ENCODE data around the gene JPH4.

Gene JPH4

DNA sequence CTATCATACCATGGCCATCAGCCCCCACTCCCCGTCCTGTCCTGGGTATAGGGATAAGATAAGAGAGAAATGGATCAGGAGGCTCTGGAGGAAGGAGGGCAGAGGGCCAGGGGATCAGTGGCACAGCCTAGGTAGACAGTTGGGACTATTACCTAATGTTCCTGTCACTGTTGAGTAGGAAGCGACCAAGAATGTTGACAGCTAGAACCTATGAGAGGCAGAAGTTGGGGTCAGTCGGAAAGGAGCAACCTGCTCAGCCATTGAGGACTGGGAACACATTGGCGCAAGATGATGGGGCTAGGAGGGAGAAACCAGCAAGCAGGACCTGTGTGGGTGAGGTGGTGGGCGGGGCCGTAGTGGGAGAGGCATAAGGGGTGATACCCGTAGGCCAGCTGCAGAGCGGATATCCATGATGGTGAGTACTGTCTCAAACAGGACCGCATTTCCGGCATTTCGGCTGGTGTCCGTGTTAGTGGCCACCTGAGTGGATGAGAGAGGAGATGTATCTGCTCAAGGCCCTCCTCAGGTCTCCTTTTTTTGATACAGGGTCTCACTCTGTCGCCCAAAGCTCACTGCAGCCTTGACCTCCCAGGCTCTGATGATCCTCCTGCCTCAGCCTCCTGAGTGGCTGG, 14.3 kb downstream of the JPH4 start:
- no peaks in the 10 kb centered on the region for H3K27me3 ChIP-seq (ENCODE audit: control insufficient read depth, insufficient read depth, low read length)
- H3K36me3 ChIP-seq (ENCODE audit: control insufficient read depth, insufficient read depth, low read length): peaks cover 9% of the 10 kb centered on the region; the same call in 1 of the 2 replicates
- DNase-seq (ENCODE audit: low read depth, low spot score): no peak
- H3K9me3 ChIP-seq (ENCODE audit: control insufficient read depth, insufficient read depth, low read length): no peaks in the 10 kb centered on the region
- no CpG with 5 or more reads among the region's 13 CpGs for WGBS (ENCODE audit: insufficient coverage, insufficient read length)
- H3K4me1 ChIP-seq (ENCODE audit: control insufficient read depth, insufficient read depth, low read length): 0 out of 2 replicates have a peak, but pooled peaks cover 1% of the 10 kb centered on the region
- no peak overlapping the region for H3K4me3 ChIP-seq (ENCODE audit: low read length)
- no peak overlapping the region for H3K27ac ChIP-seq (ENCODE audit: low read length)

DNA sequence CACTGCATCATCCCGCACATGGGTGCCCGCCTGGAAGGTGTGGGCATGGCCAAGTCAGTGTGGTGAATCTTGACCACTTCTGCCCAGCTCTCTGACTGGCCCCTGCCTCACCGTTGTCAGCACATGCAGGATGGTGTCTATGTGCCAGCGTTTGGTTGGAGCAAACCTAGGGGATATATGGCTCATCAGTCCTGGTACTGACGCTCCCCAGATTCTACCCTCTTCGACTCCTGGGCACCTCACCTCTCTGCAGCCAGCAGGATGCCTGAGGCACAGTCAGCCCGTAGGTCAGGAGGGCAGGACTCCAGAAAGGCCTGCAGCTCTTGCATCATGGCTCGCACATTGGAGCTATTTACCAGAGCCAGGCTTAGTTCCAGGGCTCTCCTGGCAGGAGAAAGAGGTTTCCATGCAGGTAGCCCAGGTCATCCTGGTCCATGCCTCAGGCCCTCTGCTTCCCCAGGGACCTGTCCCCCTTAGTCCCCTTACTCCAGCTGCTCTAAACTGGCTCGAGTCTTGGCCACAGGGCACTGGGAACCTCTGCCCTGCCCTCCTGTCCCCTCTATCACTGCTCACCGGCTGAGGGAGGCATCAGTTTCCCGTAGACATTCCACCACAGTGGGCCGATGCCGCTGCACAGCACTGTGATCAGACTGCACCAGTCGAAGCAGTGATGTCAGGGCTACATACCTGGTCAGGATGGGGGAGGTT, 15.0 kb downstream of the JPH4 start:
- Histone ChIP-seq H3K4me1 (ENCODE audit: control insufficient read depth, insufficient read depth, low read length) (0 out of 2 replicates have a peak, but pooled peaks cover 2% of the 10 kb centered on the region), H3K27ac (ENCODE audit: low read length) (no peak overlapping the region), H3K9me3 (ENCODE audit: control insufficient read depth, insufficient read depth, low read length) (no peaks in the 10 kb centered on the region), H3K27me3 (ENCODE audit: control insufficient read depth, insufficient read depth, low read length) (no peaks in the 10 kb centered on the region), H3K4me3 (ENCODE audit: low read length) (no peak overlapping the region), H3K36me3 (ENCODE audit: control insufficient read depth, insufficient read depth, low read length) (peaks cover 9% of the 10 kb centered on the region; the same call in 1 of the 2 replicates)
- whole genome bisulfite sequencing (ENCODE audit: insufficient coverage, insufficient read length): no CpG with 5 or more reads among the region's 14 CpGs
- no peak for DNase-seq (ENCODE audit: low read depth, low spot score)

DNA sequence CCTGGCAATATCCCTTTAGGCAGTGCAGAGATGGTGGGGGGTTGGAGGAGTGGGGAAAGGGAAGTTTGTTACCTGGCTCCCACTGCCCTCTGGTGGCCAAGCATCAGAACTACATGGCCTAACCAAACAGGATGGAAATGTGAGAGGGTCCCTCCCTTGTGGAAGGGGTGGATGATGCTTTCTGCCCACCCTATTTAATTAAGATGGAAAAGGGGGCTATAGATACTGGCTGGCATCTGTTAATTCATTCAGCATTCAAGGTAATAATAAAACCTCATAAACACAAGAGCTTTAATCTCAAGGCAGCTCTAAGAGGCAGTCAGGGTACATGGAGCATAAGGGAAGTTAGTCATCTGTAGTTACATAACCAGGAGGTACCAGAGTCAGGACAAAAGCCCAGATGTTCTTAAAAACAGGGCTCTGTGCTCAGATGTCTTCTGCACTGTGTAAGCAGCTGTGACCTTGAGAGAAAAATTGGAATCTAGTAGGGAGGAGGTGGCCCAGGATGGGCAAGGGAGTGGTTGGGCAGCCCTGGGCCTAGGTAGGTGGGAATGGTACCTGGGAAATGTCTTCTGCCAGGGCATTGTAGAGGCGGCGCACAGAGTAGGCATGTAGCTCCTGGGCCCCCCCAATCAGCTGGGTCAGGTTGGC, 15.6 kb downstream of the JPH4 start:
- peaks cover 14% of the 10 kb centered on the region; the same call in 1 of the 2 replicates for H3K36me3 ChIP-seq (ENCODE audit: control insufficient read depth, insufficient read depth, low read length)
- no peak for DNase-seq (ENCODE audit: low read depth, low spot score)
- H3K27ac ChIP-seq (ENCODE audit: low read length): no peak overlapping the region
- H3K4me3 ChIP-seq (ENCODE audit: low read length): no peak overlapping the region
- no peaks in the 10 kb centered on the region for H3K9me3 ChIP-seq (ENCODE audit: control insufficient read depth, insufficient read depth, low read length)
- H3K4me1 ChIP-seq (ENCODE audit: control insufficient read depth, insufficient read depth, low read length): 0 out of 2 replicates have a peak, but pooled peaks cover 1% of the 10 kb centered on the region
- no peaks in the 10 kb centered on the region for H3K27me3 ChIP-seq (ENCODE audit: control insufficient read depth, insufficient read depth, low read length)
- no CpG with 5 or more reads among the region's 2 CpGs for WGBS (ENCODE audit: insufficient coverage, insufficient read length)

DNA sequence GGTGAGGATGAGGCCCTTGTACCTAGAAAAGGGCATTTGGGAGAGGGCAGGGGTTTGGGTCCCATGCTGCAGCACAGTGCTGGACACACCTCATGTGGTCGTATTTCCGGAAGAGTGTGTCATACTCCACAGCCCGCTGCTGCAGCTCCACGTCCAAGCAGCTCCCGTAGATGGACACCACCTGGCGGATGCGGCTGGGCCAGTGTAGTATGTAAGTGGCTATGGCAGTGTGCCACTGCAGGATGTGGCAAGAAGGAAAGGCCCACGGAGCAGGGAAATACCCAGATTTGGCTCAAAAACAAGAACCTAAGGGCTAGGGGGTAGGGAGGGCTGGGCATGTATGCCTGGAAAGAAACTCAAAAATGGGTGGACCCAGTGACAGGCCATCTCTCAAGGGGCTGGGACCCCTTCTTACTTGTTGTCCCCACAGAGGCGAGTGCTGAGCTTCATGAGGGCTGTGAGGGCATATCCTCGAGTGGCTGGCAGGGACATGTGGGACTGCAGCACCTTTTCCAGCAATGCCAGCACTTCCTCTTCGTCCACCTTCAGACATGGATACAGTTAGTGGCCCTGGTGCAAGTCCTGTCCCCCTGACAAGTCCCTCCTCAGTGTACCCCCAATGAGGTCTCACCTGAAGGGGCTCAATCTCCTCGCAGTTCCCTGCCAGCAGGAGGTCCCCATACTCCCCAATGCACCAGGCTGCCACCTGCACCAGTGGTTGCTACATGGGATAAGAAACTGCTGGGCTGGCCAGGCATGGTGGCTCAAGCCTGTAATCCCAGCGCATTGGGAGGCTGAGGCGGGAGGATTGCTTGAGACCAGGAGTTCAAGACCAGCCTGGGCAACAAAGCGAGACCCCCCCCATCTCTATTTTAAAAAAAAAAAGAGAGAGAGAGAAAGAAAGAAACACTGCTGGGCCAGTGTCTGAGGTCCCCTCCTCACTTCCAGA, 16.4 kb downstream of the JPH4 start:
- 0 out of 2 replicates have a peak, but pooled peaks cover 1% of the 10 kb centered on the region for H3K4me1 ChIP-seq (ENCODE audit: control insufficient read depth, insufficient read depth, low read length)
- H3K4me3 ChIP-seq (ENCODE audit: low read length): no peak overlapping the region
- H3K27me3 ChIP-seq (ENCODE audit: control insufficient read depth, insufficient read depth, low read length): no peaks in the 10 kb centered on the region
- H3K27ac ChIP-seq (ENCODE audit: low read length): no peak overlapping the region
- peaks cover 15% of the 10 kb centered on the region; the same call in 1 of the 2 replicates for H3K36me3 ChIP-seq (ENCODE audit: control insufficient read depth, insufficient read depth, low read length)
- no peak for DNase-seq (ENCODE audit: low read depth, low spot score)
- no peaks in the 10 kb centered on the region for H3K9me3 ChIP-seq (ENCODE audit: control insufficient read depth, insufficient read depth, low read length)
- WGBS (ENCODE audit: insufficient coverage, insufficient read length): no CpG with 5 or more reads among the region's 15 CpGs

GRCh38 chr14:23561259-23561658, 17.3 kb downstream of the JPH4 start:
- H3K4me1 ChIP-seq (ENCODE audit: control insufficient read depth, insufficient read depth, low read length): peaks cover 5% of the 10 kb centered on the region; the same call in 1 of the 2 replicates
- H3K27ac ChIP-seq (ENCODE audit: low read length): no peak overlapping the region
- DNase-seq (ENCODE audit: low read depth, low spot score): no peak
- H3K4me3 ChIP-seq (ENCODE audit: low read length): no peak overlapping the region
- WGBS (ENCODE audit: insufficient coverage, insufficient read length): no CpG with 5 or more reads among the region's 2 CpGs
- H3K9me3 ChIP-seq (ENCODE audit: control insufficient read depth, insufficient read depth, low read length): no peaks in the 10 kb centered on the region
- peaks cover 15% of the 10 kb centered on the region; the same call in 1 of the 2 replicates for H3K36me3 ChIP-seq (ENCODE audit: control insufficient read depth, insufficient read depth, low read length)
- H3K27me3 ChIP-seq (ENCODE audit: control insufficient read depth, insufficient read depth, low read length): no peaks in the 10 kb centered on the region

- no CpG with 5 or more reads among the region's 3 CpGs for WGBS (ENCODE audit: insufficient coverage, insufficient read length)
- Histone ChIP-seq H3K36me3 (ENCODE audit: control insufficient read depth, insufficient read depth, low read length) (peaks cover 15% of the 10 kb centered on the region; the same call in 1 of the 2 replicates), H3K9me3 (ENCODE audit: control insufficient read depth, insufficient read depth, low read length) (no peaks in the 10 kb centered on the region), H3K27ac (ENCODE audit: low read length) (no peak overlapping the region), H3K4me3 (ENCODE audit: low read length) (no peak overlapping the region), H3K4me1 (ENCODE audit: control insufficient read depth, insufficient read depth, low read length) (peaks cover 5% of the 10 kb centered on the region), H3K27me3 (ENCODE audit: control insufficient read depth, insufficient read depth, low read length) (no peaks in the 10 kb centered on the region)
- no peak for DNase-seq (ENCODE audit: low read depth, low spot score)
Measured at GRCh38 chr14:23559926-23560520, 18.6 kb downstream of the JPH4 start.

GRCh38 chr14:23559010-23559925, 19.3 kb downstream of the JPH4 start:
- WGBS (ENCODE audit: insufficient coverage, insufficient read length): no CpG with 5 or more reads among the region's 21 CpGs
- Histone ChIP-seq H3K27me3 (ENCODE audit: control insufficient read depth, insufficient read depth, low read length) (no peaks in the 10 kb centered on the region), H3K4me3 (ENCODE audit: low read length) (no peak overlapping the region), H3K4me1 (ENCODE audit: control insufficient read depth, insufficient read depth, low read length) (peaks cover 5% of the 10 kb centered on the region), H3K27ac (ENCODE audit: low read length) (no peak overlapping the region), H3K36me3 (ENCODE audit: control insufficient read depth, insufficient read depth, low read length) (peaks cover 15% of the 10 kb centered on the region; the same call in 1 of the 2 replicates), H3K9me3 (ENCODE audit: control insufficient read depth, insufficient read depth, low read length) (no peaks in the 10 kb centered on the region)
- no peak for DNase-seq (ENCODE audit: low read depth, low spot score)

DNA sequence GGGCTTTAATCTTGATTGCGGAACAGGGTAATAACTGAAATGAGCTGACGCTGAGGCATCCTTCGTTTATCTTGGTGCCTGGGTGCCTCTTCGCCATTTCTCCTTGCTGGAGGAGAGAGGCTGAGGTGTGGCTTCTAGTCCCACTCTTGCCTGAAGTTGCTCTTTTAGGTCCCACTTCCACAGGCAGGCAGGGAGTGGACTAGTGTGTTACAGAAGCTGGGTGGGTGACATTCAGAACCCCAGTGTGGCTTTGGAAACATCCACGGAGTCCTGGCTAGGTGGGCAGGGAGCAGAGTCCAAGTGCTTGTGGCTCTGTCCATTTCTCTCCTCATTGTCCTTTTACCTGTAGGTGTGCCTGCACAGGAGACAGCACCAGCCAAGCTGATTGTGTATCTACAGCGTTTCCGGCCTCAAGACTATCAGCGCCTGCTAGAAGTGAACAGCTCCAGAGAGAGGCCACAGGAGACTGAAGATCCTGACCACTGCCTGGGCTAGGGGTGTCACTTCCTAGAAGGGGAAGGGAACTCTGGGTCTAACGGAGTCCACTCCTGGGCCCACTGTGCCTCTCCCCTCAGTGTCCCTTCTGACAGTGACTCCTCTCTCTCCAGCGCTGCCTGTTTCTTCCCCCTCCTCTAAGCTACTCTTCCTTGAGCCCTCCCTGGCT, 20.1 kb downstream of the JPH4 start:
- WGBS (ENCODE audit: insufficient coverage, insufficient read length): no CpG with 5 or more reads among the region's 10 CpGs
- Histone ChIP-seq H3K27me3 (ENCODE audit: control insufficient read depth, insufficient read depth, low read length) (no peaks in the 10 kb centered on the region), H3K4me1 (ENCODE audit: control insufficient read depth, insufficient read depth, low read length) (peaks cover 5% of the 10 kb centered on the region), H3K36me3 (ENCODE audit: control insufficient read depth, insufficient read depth, low read length) (peaks cover 13% of the 10 kb centered on the region; the same call in 1 of the 2 replicates), H3K9me3 (ENCODE audit: control insufficient read depth, insufficient read depth, low read length) (no peaks in the 10 kb centered on the region), H3K27ac (ENCODE audit: low read length) (no peak overlapping the region), H3K4me3 (ENCODE audit: low read length) (no peak overlapping the region)
- no peak for DNase-seq (ENCODE audit: low read depth, low spot score)

All from iPS DF 6.9 (cell line).